Fibroblast of mammary gland (primary cell): ENCODE measurements around the gene PLTP.

ENCODE experiments used
- DNase-seq: peaks from one replicate; pipeline ENCODE4 v3.0.0-alpha.2; 2010; ENCODE audit warnings: low read depth
- H3K4me3 ChIP-seq: 2 replicates; pipeline ENCODE4 v1.5.1; 2011; ENCODE audit warnings: low read depth, mild to moderate bottlenecking, low read length, moderate library complexity; ENCODE audit not compliant: control insufficient read depth
- TF ChIP-seq, protein P1 (sequence below): conservative IDR thresholded peaks from 2 replicates; pipeline ENCODE4 v1.5.1; 2011; ENCODE audit warnings: low read depth, low read length, inconsistent platforms; ENCODE audit not compliant: control insufficient read depth, insufficient read depth

Gene PLTP

DNA sequence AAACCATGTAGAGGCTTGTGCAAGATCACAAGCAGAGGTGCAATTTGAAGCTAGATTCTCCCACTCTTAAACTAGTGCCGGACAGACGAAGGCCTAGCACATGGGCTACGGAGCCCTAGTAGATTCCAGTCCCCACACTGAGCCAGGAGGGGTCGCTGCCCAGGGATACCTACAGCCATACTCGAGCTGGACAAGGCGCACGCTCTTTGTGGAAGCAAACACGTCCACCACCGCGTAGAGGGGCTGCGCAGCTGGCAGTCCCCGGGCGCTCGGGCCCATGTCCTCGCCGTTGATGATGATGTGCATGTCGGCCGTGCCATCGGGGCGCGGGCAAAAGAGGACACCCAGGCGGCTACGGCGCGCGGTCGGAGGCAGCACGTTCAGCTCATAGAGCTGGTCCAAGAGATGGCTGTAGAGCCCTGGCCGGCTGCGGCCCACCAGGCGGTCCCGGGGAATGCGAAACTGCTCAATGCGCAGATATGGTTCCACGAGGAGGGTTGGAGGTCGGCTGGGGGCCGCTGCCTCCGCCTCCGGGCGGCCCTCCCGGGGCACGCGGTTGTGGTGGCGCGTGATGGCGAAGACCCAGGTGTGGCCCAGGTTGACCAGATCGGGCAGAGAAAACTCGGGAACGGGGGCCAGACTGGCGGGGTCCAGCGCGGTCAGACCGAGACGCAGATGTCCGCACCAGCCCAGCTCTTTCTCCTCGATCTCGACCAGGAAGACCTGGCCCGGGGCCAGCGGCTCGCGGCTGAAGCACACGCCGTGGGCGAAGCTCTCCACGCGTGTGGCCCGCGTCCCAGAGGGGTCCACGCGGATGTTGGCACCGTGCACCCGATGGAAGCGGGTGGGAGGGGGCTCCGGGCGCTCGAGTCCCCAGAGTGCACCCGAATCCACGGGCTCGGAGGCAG lies 21.6 kb downstream of the PLTP start:
- TF ChIP-seq, protein P1, sequence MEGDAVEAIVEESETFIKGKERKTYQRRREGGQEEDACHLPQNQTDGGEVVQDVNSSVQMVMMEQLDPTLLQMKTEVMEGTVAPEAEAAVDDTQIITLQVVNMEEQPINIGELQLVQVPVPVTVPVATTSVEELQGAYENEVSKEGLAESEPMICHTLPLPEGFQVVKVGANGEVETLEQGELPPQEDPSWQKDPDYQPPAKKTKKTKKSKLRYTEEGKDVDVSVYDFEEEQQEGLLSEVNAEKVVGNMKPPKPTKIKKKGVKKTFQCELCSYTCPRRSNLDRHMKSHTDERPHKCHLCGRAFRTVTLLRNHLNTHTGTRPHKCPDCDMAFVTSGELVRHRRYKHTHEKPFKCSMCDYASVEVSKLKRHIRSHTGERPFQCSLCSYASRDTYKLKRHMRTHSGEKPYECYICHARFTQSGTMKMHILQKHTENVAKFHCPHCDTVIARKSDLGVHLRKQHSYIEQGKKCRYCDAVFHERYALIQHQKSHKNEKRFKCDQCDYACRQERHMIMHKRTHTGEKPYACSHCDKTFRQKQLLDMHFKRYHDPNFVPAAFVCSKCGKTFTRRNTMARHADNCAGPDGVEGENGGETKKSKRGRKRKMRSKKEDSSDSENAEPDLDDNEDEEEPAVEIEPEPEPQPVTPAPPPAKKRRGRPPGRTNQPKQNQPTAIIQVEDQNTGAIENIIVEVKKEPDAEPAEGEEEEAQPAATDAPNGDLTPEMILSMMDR, result peak; percentile 72
- DNase-seq, result peak; percentile 82

DNA sequence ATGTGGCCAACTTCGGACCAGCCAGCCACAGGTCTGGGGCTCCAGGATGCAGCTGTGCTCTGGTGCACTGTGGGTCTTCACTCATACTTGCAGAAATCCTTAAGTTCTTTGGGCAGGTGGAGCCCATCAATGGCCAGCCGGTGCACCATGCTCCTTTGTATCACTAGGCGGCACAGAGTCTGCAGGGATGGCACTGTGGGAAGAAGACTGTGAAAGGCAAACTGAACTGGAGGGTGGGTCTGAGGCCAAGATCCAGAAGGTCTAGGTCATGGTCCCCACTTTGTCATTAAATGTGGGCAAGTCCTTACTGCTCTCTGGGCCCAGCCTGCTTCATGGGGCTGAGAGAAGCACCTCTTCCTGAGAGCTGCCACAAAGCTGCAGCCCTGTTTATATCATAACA lies 23.3 kb downstream of the PLTP start:
- no peak overlapping the region for H3K4me3 ChIP-seq
- TF ChIP-seq, protein P1, result no peak
- DNase-seq, result no peak

More for the DNA sequence above, 21.6 kb downstream of the PLTP start:
- peak overlapping the region; percentile 73 for H3K4me3 ChIP-seq

DNA sequence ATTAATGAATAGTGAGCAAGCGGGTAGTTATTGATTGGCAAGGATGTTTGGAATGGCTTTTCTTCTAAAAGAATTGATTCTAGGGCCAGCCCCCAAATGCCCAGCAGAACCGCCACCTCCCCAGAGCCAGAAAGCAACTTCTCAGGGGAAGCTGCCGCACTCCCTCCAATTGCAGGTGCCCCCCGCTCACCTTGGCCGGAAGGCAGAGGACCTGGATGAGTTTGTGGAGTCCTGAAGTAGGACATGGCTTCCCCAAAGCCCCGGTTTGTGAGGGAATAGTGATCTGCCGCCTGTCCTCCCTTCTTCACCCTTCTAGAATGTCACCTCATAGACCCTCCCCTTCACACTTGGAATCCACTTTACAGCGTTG lies 24.6 kb downstream of the PLTP start, which contains the start of gene SPATA25:
Gene SPATA25 (minus strand): TSS at position 277 of the 370 bp plus-strand sequence. CDS start 32 bp downstream, at position 245.
- no peak for DNase-seq
- TF ChIP-seq, protein P1, result no peak

GRCh38 chr20:45886590-45887345 lies 25.2 kb downstream of the PLTP start:
- TF ChIP-seq, protein P1, result no peak
- DNase-seq, result no peak

More for the DNA sequence above, 24.6 kb downstream of the PLTP start, which contains the start of gene SPATA25:
- H3K4me3 ChIP-seq, result no peak within 1 kb of the TSS

GRCh38 chr20:45883100-45883469 lies 28.9 kb downstream of the PLTP start:
- TF ChIP-seq, protein P1, result no peak
- no peak overlapping the region for H3K4me3 ChIP-seq
- no peak for DNase-seq

More at GRCh38 chr20:45886590-45887345, 25.2 kb downstream of the PLTP start:
- H3K4me3 ChIP-seq, result no peak overlapping the region

GRCh38 chr20:45882469-45883099 lies 29.4 kb downstream of the PLTP start:
- no peak for DNase-seq
- TF ChIP-seq, protein P1, result no peak
- no peak overlapping the region for H3K4me3 ChIP-seq
